SK-N-SH (cell line): ENCODE measurements around the gene JMJD1C.

ENCODE experiments used
- CTCF ChIP-seq: fragments of 200-600 bp; sonication (generic); IDR thresholded peaks from 2 replicates; pipeline ENCODE4 v1.6.1; 2017; ENCODE audit warnings: antibody characterized with exemption, mild to moderate bottlenecking, moderate library complexity
- ELF1 ChIP-seq: IDR thresholded peaks from 2 replicates; pipeline ENCODE4 v1.4.0; 2012
- EP300 ChIP-seq, 2 experiments: IDR thresholded peaks; 2 replicates each; pipeline versions ENCODE4 v1.4.0 to v1.6.1; 2012; ENCODE audit warnings: borderline replicate concordance in 1 of 2, low read depth in 1 of 2, low read length in 1 of 2
- EZH2phosphoT487 ChIP-seq: fragments of 200-600 bp; sonication (generic); IDR thresholded peaks from 2 replicates; pipeline ENCODE4 v1.6.1; 2017; ENCODE audit warnings: low read depth, mixed run types, mild to moderate bottlenecking, antibody characterized with exemption, moderate library complexity, borderline replicate concordance
- FOXJ3 ChIP-seq: sonication (generic); formaldehyde crosslinking; IDR thresholded peaks from 2 replicates; pipeline ENCODE4 v1.5.1; 2020; ENCODE audit warnings: mild to moderate bottlenecking, missing genetic modification reagents
- FOXM1 ChIP-seq: IDR thresholded peaks from 2 replicates; pipeline ENCODE4 v1.4.0; 2012; ENCODE audit warnings: low read depth, mild to moderate bottlenecking
- MAX ChIP-seq: IDR thresholded peaks from 2 replicates; pipeline ENCODE4 v1.4.0; 2012; ENCODE audit warnings: low read depth
- MXI1 ChIP-seq: IDR thresholded peaks from 2 replicates; pipeline ENCODE4 v1.6.1; 2012; ENCODE audit warnings: mild to moderate bottlenecking, low read depth, low read length, improper control_type of control experiment
- NRF1 ChIP-seq: IDR thresholded peaks from 2 replicates; pipeline ENCODE4 v1.6.1; 2012; ENCODE audit warnings: low read depth, mild to moderate bottlenecking, low read length
- POLR2AphosphoS5 ChIP-seq: IDR thresholded peaks from 2 replicates; pipeline ENCODE4 v1.6.1; 2012; ENCODE audit warnings: low read depth, low read length
- RCOR1 ChIP-seq: fragments of 150-350 bp; IDR thresholded peaks from 2 replicates; pipeline ENCODE4 v1.6.1; 2017; ENCODE audit warnings: antibody characterized with exemption, low read length
- REST ChIP-seq: IDR thresholded peaks from 2 replicates; pipeline ENCODE4 v1.6.1; 2012; ENCODE audit warnings: mild to moderate bottlenecking, low read depth, low read length, moderate library complexity
- TAF1 ChIP-seq: IDR thresholded peaks from 2 replicates; pipeline ENCODE4 v1.6.1; 2012; ENCODE audit warnings: low read depth, mild to moderate bottlenecking, low read length, moderate library complexity, borderline replicate concordance

GRCh38 chr10:63143987-63144386 lies 321.8 kb downstream of the JMJD1C start:
- no peak for TF ChIP-seq MAX
- no peak for TF ChIP-seq EZH2phosphoT487
- no peak for TF ChIP-seq CTCF
- no peak for TF ChIP-seq FOXM1
- no peak for TF ChIP-seq TAF1
- TF ChIP-seq EP300 (IDR thresholded peaks at IDR 0.05; ENCODE audit: borderline replicate concordance in 1 of 2, low read depth in 1 of 2, low read length in 1 of 2), result no peak
- no peak for TF ChIP-seq RCOR1
- no peak for TF ChIP-seq REST
- no peak for TF ChIP-seq POLR2AphosphoS5
- TF ChIP-seq ELF1, result no peak
- no peak for TF ChIP-seq NRF1
- TF ChIP-seq FOXJ3, result no peak
- TF ChIP-seq MXI1, result no peak
